Neural cell (in vitro differentiated cells): ENCODE data around the gene MRM1. TPM values are rescaled to one million over a fixed set of nuclear protein-coding genes. Genes with fewer than 3 reads are reported as not detected.

Source experiments
- H2AFZ ChIP-seq: fragments of 200-600, 300-800 bp; sonication (generic), shearing (Covaris generic); 2 replicates; pipeline ENCODE4 v1.6.0; 2014; ENCODE audit warnings: low read depth, mild to moderate bottlenecking, antibody characterized with exemption, low read length, moderate library complexity
- H3F3A ChIP-seq: fragments of 200-600 bp; shearing (Covaris generic); 2 replicates; pipeline ENCODE4 v1.6.1; 2016; ENCODE audit warnings: mild to moderate bottlenecking, moderate library complexity, mixed read lengths, antibody characterized with exemption, low read length; ENCODE audit not compliant: insufficient read depth, poor library complexity, severe bottlenecking
- H3K27ac ChIP-seq: fragments of 200-600, 300-800 bp; sonication (generic), shearing (Covaris generic); 2 replicates; pipeline ENCODE4 v1.5.1; 2014; ENCODE audit warnings: mild to moderate bottlenecking, low read length, moderate library complexity
- H3K27me3 ChIP-seq: fragments of 300-800, 200-600 bp; sonication (generic), shearing (Covaris generic); 2 replicates; pipeline ENCODE4 v1.6.0; 2014; ENCODE audit warnings: mild to moderate bottlenecking, low read depth, low read length, moderate library complexity; ENCODE audit not compliant: insufficient read depth
- H3K36me3 ChIP-seq: fragments of 300-800, 200-600 bp; sonication (generic), shearing (Covaris generic); 2 replicates; pipeline ENCODE4 v1.5.1; 2014; ENCODE audit warnings: mild to moderate bottlenecking, antibody characterized with exemption, low read length, moderate library complexity; ENCODE audit not compliant: insufficient read depth
- H3K4me2 ChIP-seq: fragments of 300-800, 200-600 bp; sonication (generic), shearing (Covaris generic); 2 replicates; pipeline ENCODE4 v1.6.0; 2014; ENCODE audit warnings: mild to moderate bottlenecking, low read length
- H3K4me3 ChIP-seq: fragments of 300-800, 200-600 bp; sonication (generic), shearing (Covaris generic); 2 replicates; pipeline ENCODE4 v1.5.1; 2014; ENCODE audit warnings: mild to moderate bottlenecking, low read length, moderate library complexity
- H3K79me2 ChIP-seq: fragments of 200-600 bp; shearing (Covaris generic); replicated peaks from 2 replicates; pipeline ENCODE4 v1.6.0; 2014; ENCODE audit warnings: mild to moderate bottlenecking, low read length, moderate library complexity; ENCODE audit not compliant: insufficient read depth
- H3K9ac ChIP-seq: fragments of 300-800, 200-600 bp; sonication (generic), shearing (Covaris generic); 2 replicates; pipeline ENCODE4 v1.6.1; 2016; ENCODE audit warnings: mild to moderate bottlenecking, low read length, mixed read lengths
- H3K9me2 ChIP-seq: fragments of 200-600 bp; shearing (Covaris generic); 2 replicates; pipeline ENCODE4 v1.6.1; 2016; ENCODE audit warnings: mild to moderate bottlenecking, low read length, mixed read lengths; ENCODE audit not compliant: insufficient read depth
- H3K9me3 ChIP-seq: fragments of 200-600, 300-800 bp; sonication (generic), shearing (Covaris generic); 2 replicates; pipeline ENCODE4 v1.6.1; 2016; ENCODE audit warnings: mild to moderate bottlenecking, mixed run types, low read length, moderate library complexity, mixed read lengths
- H4K20me1 ChIP-seq: fragments of 200-600 bp; shearing (Covaris generic); 2 replicates; pipeline ENCODE4 v1.6.1; 2016; ENCODE audit warnings: mild to moderate bottlenecking, mixed run types; ENCODE audit not compliant: insufficient read depth
- EP300 ChIP-seq: fragments of 450-650 bp; conservative IDR thresholded peaks from 2 replicates; pipeline ENCODE4 v1.6.1; 2014; ENCODE audit warnings: antibody characterized with exemption, mild to moderate bottlenecking, moderate library complexity; ENCODE audit not compliant: poor library complexity, severe bottlenecking
- EZH2 ChIP-seq: fragments of 200-600, 300-800 bp; shearing (Covaris generic), sonication (generic); IDR thresholded peaks from 2 replicates; pipeline ENCODE4 v1.6.1; 2014; ENCODE audit warnings: antibody characterized with exemption, low read length, borderline replicate concordance, mild to moderate bottlenecking; ENCODE audit not compliant: insufficient read depth, poor library complexity, severe bottlenecking
- MXI1 ChIP-seq: fragments of 450-650 bp; conservative IDR thresholded peaks from 2 replicates; pipeline ENCODE4 v1.6.1; 2014; ENCODE audit warnings: antibody characterized with exemption, mild to moderate bottlenecking; ENCODE audit not compliant: poor library complexity, severe bottlenecking
- POLR2AphosphoS5 ChIP-seq: IDR thresholded peaks from 2 replicates; pipeline ENCODE4 v1.6.1; 2012
- RAD21 ChIP-seq: fragments of 450-650 bp; conservative IDR thresholded peaks from 2 replicates; pipeline ENCODE4 v1.6.1; 2014; ENCODE audit warnings: antibody characterized with exemption, mild to moderate bottlenecking, moderate library complexity
- SMC3 ChIP-seq: fragments of 450-650 bp; conservative IDR thresholded peaks from 2 replicates; pipeline ENCODE4 v1.6.1; 2014; ENCODE audit warnings: antibody characterized with exemption, mild to moderate bottlenecking, moderate library complexity; ENCODE audit not compliant: poor library complexity
- TAF1 ChIP-seq: IDR thresholded peaks from 2 replicates; pipeline ENCODE4 v1.6.1; 2012; ENCODE audit warnings: low read depth
- polyA plus RNA-seq: library from polyadenylated mRNA; depleted of rRNA; stranded (reverse); fragments of >200 nt; gene quantifications from 2 replicates; pipeline ENCODE4 v1.2.3, GENCODE V29; 2014
- TF ChIP-seq, protein P1 (sequence below): fragments of 450-650 bp; IDR thresholded peaks from 2 replicates; pipeline ENCODE4 v1.5.1; 2014; ENCODE audit warnings: antibody characterized with exemption, mild to moderate bottlenecking, moderate library complexity; ENCODE audit not compliant: poor library complexity, severe bottlenecking
- TF ChIP-seq, protein P2 (sequence below): IDR thresholded peaks from 2 replicates; pipeline ENCODE4 v1.6.1; 2012; ENCODE audit warnings: borderline replicate concordance

Gene MRM1
- polyA plus RNA-seq, 1 donor from 2014 or later, result 1.8 TPM

GRCh38 chr17:36610474-36610873 is 9.1 kb downstream of the MRM1 start:
- Histone ChIP-seq H3K79me2 (no peaks in the 10 kb centered on the region), H3F3A (no peaks in the 10 kb centered on the region), H3K36me3 (no peaks in the 10 kb centered on the region), H2AFZ (no peak overlapping the region), H3K9ac (no peak overlapping the region), H3K4me3 (no peak overlapping the region), H3K4me2 (no peak overlapping the region), H3K9me3 (no peaks in the 10 kb centered on the region), H4K20me1 (no peaks in the 10 kb centered on the region), H3K27me3 (no peaks in the 10 kb centered on the region), H3K27ac (no peak overlapping the region), H3K9me2 (no peaks in the 10 kb centered on the region)
- TF ChIP-seq EZH2, result no peak
- no peak for TF ChIP-seq RAD21
- no peak for TF ChIP-seq SMC3
- TF ChIP-seq POLR2AphosphoS5, result no peak
- no peak for TF ChIP-seq MXI1

- H3K4me3 ChIP-seq, result no peak overlapping the region
- no peak overlapping the region for H2AFZ ChIP-seq
- no peaks in the 10 kb centered on the region for H3K9me3 ChIP-seq
- H3K4me2 ChIP-seq, result no peak overlapping the region
- no peaks in the 10 kb centered on the region for H4K20me1 ChIP-seq
- H3K9me2 ChIP-seq, result no peaks in the 10 kb centered on the region
- H3K27ac ChIP-seq, result no peak overlapping the region
- H3K9ac ChIP-seq, result no peak overlapping the region
- H3K27me3 ChIP-seq, result no peaks in the 10 kb centered on the region
- no peaks in the 10 kb centered on the region for H3K36me3 ChIP-seq
- TF ChIP-seq POLR2AphosphoS5, result no peak
- TF ChIP-seq, protein P1, sequence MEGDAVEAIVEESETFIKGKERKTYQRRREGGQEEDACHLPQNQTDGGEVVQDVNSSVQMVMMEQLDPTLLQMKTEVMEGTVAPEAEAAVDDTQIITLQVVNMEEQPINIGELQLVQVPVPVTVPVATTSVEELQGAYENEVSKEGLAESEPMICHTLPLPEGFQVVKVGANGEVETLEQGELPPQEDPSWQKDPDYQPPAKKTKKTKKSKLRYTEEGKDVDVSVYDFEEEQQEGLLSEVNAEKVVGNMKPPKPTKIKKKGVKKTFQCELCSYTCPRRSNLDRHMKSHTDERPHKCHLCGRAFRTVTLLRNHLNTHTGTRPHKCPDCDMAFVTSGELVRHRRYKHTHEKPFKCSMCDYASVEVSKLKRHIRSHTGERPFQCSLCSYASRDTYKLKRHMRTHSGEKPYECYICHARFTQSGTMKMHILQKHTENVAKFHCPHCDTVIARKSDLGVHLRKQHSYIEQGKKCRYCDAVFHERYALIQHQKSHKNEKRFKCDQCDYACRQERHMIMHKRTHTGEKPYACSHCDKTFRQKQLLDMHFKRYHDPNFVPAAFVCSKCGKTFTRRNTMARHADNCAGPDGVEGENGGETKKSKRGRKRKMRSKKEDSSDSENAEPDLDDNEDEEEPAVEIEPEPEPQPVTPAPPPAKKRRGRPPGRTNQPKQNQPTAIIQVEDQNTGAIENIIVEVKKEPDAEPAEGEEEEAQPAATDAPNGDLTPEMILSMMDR, result no peak
- TF ChIP-seq, protein P2, sequence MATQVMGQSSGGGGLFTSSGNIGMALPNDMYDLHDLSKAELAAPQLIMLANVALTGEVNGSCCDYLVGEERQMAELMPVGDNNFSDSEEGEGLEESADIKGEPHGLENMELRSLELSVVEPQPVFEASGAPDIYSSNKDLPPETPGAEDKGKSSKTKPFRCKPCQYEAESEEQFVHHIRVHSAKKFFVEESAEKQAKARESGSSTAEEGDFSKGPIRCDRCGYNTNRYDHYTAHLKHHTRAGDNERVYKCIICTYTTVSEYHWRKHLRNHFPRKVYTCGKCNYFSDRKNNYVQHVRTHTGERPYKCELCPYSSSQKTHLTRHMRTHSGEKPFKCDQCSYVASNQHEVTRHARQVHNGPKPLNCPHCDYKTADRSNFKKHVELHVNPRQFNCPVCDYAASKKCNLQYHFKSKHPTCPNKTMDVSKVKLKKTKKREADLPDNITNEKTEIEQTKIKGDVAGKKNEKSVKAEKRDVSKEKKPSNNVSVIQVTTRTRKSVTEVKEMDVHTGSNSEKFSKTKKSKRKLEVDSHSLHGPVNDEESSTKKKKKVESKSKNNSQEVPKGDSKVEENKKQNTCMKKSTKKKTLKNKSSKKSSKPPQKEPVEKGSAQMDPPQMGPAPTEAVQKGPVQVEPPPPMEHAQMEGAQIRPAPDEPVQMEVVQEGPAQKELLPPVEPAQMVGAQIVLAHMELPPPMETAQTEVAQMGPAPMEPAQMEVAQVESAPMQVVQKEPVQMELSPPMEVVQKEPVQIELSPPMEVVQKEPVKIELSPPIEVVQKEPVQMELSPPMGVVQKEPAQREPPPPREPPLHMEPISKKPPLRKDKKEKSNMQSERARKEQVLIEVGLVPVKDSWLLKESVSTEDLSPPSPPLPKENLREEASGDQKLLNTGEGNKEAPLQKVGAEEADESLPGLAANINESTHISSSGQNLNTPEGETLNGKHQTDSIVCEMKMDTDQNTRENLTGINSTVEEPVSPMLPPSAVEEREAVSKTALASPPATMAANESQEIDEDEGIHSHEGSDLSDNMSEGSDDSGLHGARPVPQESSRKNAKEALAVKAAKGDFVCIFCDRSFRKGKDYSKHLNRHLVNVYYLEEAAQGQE, result no peak
- TF ChIP-seq RAD21, result no peak
- TF ChIP-seq MXI1, result no peak
- no peak for TF ChIP-seq EP300
- no peak for TF ChIP-seq EZH2
- TF ChIP-seq TAF1, result no peak
- no peak for TF ChIP-seq SMC3
- no peaks in the 10 kb centered on the region for H3K79me2 ChIP-seq
- no peaks in the 10 kb centered on the region for H3F3A ChIP-seq
Observed at GRCh38 chr17:36611345-36612072, 10.1 kb downstream of the MRM1 start.
